Pulmonary artery endothelial cell (primary cell): ENCODE measurements around the gene U2AF1L4. TPM values are rescaled to one million over a fixed set of nuclear protein-coding genes. Genes with fewer than 3 reads are reported as not detected.
"Not testable (repeated sequence)": the region's sequence is repeated elsewhere in the genome, so short reads cannot be mapped to it uniquely, and the experiment has no call there.

Experiments
- DNase-seq: peaks from one replicate; pipeline ENCODE4 v3.0.0-alpha.2; 2011; ENCODE audit warnings: low read depth, low spot score
- total RNA-seq: library from RNA; depleted of rRNA; stranded (reverse); fragments of >200 nt; gene quantifications from 2 replicates; pipeline ENCODE4 v1.2.3, GENCODE V29; 2014

U2AF1L4 gene
- total RNA-seq, 1 donor from 2014 or later, result 2.0 TPM

DNA sequence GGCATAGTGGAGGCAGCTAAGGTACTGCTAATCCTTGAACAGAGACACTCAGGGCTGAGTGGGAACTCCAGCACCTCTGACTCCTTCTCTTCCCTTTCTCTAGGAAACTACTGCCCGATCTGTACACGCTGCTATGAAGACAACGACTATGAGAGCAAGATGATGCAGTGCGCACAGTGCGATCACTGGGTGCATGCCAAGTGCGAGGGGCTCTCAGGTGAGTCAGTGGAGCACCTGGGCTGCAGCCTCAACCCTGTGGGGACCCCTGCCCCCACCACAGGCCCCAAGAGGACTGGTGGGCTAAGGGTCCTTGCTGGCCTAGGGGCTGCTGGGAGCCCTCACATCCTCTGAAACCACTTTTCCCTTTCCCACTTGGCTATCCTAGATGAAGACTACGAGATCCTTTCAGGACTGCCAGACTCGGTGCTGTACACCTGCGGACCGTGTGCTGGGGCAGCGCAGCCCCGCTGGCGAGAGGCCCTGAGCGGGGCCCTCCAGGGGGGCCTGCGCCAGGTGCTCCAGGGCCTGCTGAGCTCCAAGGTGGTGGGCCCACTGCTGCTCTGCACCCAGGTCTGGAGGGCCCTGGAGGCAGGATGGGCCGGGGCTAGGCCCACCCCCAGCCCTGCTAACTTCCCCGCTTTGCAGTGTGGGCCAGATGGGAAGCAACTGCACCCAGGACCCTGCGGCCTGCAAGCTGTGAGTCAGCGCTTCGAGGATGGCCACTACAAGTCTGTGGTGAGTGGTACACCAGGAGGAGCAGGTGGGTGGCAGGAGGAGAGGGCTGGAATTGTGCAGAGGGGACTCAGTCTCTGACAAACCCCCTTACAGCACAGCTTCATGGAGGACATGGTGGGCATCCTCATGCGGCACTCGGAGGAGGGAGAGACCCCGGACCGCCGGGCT is 17.9 kb downstream of the U2AF1L4 start:
- DNase-seq, result no peak

DNA sequence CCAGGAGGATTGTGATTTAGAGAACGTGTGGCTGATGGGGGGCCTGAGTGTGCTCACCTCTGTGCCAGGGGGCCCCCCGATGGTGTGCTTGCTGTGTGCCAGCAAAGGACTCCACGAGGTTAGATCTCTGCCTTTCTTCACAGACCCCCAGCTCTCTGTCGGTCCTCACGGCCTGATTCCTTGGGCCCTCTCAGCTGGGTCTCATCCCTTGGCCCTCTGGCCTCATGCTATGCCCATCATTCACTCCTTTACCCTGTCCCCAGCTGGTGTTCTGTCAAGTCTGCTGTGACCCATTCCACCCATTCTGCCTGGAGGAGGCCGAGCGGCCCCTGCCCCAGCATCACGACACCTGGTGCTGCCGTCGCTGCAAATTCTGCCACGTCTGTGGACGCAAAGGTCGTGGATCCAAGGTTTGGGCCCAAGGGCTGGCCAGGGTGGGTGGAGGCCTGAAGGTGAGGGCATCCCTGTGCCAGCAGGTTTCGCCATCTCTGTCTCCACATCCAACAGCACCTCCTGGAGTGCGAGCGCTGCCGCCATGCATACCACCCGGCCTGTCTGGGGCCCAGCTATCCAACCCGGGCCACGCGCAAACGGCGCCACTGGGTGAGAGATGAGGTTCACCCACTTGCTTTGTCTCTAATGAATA is 19.9 kb downstream of the U2AF1L4 start:
- DNase-seq, result no peak

DNA sequence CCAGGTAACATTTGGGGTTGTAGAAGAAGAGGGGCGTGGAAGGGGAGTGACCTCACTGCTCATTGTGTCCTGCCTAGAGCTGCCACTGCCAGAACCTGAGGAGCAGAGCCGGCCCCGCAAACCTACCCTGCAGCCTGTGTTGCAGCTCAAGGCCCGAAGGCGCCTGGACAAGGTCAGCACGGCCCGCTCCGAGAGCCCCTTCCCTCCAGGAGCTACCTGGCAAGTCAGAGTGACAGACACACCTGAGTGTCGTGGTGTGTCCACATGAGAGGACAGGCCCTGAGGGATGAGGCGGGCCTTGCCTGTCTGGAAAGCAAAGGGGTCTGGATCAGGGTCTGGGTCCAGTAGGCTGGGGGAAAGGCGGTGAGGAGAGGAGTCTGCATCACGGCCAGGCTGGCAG is 20.7 kb downstream of the U2AF1L4 start:
- no peak for DNase-seq

DNA sequence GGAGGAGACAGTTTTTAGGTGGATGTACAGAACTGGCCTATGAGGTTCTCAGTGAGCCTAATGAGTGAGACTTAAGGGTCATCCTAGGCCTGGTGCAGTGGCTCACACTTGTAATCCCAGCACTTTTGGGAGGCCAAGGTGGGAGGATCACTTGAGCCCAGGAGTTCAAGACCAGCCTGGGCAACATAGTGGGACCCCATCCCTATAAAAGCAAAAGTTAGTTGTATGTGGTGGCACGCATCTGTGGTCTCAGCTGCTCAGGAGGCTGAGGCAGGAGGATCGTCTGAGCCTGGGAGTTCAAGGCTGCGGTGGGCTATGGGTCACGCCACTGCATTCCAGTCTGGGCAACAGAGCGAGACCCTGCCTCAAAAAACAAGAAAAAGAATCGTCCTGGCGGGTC is 21.1 kb downstream of the U2AF1L4 start:
- DNase-seq, result not testable (repeated sequence)

DNA sequence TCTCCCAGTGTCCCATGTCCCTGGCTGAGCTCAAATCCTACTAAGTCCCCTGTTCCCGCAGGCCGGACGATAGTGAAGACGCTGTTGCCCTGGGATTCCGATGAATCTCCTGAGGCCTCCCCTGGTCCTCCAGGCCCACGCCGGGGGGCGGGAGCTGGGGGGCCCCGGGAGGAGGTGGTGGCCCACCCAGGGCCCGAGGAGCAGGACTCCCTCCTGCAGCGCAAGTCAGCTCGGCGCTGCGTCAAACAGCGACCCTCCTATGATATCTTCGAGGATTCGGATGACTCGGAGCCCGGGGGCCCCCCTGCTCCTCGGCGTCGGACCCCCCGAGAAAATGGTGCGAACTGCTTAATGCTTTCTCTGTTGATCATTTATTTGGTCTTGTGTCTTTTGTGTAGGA is 21.5 kb downstream of the U2AF1L4 start:
- DNase-seq, result no peak

DNA sequence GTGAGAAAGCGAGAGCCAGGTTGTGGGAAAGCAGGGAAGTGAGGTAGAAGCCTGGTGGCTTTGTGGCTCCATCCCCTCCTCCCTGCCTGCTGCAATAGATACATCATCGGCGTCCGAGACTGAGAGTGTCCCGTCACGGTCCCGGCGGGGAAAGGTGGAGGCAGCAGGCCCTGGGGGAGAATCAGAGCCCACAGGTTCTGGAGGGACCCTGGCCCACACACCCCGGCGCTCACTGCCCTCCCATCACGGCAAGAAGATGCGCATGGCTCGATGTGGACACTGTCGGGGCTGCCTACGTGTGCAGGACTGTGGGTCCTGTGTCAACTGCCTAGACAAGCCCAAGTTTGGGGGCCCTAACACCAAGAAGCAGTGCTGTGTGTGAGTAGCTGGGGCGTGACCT is 22.3 kb downstream of the U2AF1L4 start:
- no peak for DNase-seq

DNA sequence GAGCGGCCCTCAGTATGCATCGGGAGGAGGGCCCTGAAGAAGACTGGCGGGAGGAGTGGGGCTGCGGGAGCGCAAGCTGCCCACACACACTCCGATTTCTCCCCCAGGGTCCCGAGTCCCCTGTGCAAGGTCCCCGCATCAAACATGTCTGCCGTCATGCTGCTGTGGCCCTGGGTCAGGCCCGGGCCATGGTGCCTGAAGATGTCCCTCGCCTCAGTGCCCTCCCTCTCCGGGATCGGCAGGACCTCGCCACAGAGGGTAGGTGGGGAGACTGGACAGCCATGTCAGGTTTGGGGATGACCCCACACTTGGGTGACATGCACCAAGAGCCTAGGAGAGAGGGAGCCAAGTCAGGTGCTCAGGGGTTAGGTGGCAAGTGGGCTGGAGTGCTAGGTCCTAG is 22.8 kb downstream of the U2AF1L4 start:
- DNase-seq, result no peak

DNA sequence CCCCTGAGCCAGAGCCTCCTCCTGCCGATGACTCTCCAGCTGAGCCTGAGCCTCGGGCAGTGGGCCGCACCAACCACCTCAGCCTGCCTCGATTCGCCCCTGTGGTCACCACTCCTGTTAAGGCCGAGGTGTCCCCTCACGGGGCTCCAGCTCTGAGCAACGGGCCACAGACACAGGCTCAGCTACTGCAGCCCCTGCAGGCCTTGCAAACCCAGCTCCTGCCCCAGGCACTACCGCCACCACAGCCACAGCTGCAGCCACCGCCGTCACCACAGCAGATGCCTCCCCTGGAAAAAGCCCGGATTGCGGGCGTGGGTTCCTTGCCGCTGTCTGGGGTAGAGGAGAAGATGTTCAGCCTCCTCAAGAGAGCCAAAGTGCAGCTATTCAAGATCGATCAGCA is 23.8 kb downstream of the U2AF1L4 start:
- no peak for DNase-seq

DNA sequence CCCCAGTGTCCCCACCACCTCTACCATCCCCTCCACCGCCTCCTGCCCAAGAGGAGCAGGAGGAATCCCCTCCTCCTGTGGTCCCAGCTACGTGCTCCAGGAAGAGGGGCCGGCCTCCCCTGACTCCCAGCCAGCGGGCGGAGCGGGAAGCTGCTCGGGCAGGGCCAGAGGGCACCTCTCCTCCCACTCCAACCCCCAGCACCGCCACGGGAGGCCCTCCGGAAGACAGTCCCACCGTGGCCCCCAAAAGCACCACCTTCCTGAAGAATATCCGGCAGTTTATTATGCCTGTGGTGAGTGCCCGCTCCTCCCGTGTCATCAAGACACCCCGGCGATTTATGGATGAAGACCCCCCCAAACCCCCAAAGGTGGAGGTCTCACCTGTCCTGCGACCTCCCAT is 24.6 kb downstream of the U2AF1L4 start:
- DNase-seq, result no peak

DNA sequence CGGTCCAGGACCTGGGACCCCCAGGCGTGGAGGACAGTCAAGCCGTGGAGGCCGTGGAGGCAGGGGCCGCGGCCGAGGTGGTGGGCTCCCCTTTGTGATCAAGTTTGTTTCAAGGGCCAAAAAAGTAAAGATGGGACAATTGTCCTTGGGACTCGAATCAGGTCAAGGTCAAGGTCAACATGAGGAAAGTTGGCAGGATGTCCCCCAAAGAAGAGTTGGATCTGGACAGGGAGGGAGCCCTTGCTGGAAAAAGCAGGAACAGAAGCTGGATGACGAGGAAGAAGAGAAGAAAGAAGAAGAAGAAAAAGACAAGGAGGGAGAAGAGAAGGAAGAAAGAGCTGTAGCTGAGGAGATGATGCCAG is 25.1 kb downstream of the U2AF1L4 start:
- no peak for DNase-seq

DNA sequence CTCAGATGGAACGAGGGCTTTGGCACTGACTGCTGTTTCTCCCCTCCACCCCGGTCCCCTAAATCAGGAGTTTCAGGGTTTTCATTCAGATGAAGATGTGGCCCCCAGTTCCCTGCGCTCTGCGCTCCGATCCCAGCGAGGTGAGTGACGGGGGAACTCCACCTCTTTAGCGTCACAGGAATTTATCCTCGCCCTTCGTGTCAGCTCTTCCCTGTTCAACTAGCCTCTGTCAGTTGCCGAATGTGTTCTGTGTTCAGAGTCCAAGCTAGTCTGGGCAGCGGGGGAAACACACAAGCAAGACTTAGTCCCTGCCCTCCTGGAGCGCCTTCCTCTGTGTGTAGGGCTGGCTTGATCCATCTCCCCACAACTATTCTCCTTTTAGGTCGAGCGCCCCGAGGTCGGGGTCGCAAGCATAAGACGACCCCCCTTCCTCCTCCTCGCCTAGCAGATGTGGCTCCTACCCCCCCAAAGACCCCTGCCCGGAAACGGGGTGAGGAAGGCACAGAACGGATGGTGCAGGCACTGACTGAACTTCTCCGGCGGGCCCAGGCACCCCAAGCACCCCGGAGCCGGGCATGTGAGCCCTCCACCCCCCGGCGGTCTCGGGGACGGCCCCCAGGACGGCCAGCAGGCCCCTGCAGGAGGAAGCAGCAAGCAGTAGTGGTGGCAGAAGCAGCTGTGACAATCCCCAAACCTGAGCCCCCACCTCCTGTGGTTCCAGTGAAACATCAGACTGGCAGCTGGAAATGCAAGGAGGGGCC is 25.6 kb downstream of the U2AF1L4 start:
- DNase-seq, result no peak

DNA sequence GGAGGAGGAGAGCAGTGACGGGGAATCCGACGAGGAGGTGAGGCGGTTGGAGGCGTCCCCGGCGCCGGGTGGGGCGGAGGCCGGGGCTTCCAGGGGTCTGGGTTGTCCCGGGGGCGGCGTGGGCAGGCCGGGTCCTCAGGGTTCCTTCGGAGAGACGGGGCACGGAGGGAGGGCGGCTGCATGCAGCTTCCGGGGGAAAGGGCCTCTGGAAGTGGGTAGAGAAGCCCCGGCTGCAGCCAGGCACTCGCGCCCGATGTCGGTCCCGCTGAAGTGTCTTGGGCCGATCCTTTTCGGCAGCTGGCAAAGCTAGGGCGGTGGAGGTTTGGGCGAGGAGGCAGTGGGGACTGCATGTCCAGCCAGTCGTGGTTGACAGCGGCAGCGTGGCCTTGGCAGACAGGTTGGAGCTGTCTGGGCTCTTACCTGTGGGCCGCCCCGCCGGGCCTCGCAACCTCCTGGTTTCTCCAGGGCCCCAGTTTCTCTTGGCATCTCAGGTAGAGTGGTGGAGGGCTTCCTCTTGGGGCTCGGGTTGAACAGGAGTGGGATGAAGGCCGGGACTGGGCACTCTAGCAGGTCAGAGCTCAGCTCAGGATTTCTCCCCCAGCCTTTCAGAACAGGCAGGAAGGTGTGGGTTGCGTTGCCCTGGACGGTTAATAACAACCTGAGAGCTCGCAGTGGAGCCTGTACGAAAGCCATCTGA is 26.7 kb downstream of the U2AF1L4 start:
- no peak for DNase-seq

DNA sequence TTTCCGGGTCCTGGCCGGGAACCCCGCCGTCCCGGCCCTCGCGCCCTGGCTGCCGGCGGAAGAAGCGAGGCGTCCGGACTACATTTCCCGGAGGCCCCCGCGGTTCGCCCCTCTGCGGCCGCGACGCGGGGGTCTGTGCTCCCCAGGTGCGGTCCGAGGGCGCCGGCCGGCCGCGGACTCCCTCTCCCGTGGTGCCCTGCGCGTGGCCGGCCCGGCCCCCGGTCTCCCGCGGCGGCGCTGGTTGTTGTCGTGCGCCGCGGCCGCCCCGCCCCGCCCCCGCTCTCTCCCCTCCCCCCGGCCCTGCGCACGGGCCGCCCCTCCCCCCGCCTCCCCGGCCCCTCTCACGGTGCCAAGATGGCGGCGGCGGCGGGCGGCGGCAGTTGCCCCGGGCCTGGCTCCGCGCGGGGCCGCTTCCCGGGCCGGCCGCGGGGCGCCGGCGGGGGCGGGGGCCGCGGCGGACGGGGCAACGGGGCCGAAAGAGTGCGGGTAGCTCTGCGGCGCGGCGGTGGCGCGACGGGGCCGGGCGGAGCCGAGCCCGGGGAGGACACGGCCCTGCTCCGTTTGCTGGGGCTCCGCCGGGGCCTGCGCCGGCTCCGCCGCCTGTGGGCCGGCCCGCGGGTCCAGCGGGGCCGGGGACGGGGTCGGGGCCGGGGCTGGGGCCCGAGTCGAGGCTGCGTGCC is 27.4 kb downstream of the U2AF1L4 start, which contains the start of gene KMT2B:
TSS of gene KMT2B (plus strand) at position 339 of the 680 bp plus-strand sequence. CDS start at position 355, 16 bp downstream.
- DNase-seq, result no peak

DNA sequence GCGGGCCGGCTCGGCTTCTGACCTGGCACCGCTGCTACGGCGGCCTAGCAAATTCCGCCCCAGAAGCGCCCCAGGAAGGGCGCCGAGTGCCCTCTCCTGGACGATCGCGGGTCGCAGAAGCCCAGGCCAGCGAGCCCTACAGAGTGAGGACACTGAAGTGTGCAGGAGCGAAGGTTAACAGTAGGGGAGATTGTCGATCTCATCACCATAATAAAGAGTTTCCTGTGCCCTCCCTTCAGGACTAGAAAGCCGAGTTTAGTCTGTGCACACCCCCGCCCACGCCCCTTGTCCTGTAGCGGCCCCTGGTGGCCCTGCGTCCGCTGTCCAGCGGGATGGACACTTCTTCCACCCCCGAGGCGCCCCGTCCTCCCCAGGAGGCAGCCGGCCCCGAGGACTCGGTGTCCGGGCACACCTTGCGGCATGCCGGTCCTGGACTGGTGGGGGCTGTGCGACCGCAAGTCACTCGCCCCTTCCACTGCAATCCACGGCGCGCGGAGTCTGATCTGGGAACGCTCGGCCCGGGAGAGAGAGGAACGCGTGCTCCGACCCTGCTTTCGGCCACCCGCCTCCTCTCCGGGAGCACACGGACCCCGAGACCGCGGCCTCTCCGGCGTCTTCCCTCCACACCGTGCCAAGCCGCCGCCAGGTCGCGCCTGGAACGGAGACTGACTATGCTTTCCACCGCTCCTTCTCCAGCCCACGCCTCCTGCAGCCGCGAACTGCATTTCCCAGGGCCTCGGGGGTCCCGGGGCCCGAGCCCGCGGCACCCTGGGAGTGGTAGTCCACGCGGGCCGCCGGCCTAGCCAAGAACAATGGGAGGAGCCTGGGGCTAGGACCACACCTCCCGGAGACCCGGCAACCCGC is 28.2 kb downstream of the U2AF1L4 start:
- peak; percentile 88 for DNase-seq

DNA sequence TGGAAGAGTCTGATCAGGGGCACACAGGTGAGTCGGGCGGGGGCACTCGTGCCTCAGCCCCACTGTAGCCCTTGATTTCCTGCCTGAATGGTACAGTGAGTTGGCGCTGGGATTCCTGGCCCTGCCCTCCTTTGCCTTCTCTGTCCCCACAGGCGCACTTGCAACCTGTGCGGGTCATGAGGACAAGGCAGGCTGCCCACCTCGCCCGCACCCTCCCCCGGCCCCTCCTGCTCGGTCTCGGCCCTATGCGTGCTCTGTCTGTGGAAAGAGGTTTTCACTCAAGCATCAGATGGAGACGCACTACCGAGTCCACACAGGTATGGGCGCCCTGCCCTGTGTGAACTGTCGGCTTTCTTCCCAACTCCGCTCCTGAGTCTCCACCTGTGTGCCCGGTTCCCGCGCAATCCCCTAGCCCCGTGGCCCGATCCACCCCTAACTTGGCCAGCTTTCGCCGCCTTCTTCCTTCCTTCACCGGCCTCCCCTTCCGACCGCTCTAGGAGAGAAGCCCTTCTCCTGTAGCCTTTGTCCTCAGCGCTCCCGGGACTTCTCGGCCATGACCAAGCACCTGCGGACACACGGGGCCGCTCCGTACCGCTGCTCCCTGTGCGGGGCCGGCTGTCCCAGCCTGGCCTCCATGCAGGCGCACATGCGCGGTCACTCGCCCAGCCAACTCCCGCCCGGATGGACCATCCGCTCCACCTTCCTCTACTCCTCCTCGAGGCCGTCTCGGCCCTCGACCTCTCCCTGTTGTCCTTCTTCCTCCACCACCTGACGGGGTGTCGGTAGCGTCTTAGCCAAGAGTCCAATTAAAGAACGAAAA is 29.0 kb downstream of the U2AF1L4 start:
- DNase-seq, result no peak

DNA sequence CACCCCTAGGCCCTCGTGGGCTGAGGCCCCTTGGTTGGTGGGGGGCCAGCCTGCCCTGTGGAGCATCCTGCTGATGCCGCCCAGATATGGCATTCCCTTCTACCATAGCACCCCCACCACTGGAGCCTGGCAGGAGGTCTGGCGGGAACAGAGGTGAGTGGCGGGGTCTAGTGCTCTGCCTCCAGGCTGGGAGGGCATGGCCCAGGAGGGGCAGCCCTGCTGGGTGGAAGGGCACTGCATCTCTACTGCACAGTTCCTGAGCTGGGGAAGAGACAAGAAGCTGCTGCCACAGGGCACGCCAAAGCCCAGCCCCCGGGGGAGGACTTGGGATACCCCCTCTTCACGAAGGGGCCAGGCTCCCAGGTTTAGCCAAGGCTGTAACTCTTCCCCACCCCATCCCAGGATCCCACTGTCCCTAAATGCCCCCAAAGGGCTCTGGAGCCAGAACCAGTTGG is 29.8 kb downstream of the U2AF1L4 start:
- DNase-seq, result no peak

DNA sequence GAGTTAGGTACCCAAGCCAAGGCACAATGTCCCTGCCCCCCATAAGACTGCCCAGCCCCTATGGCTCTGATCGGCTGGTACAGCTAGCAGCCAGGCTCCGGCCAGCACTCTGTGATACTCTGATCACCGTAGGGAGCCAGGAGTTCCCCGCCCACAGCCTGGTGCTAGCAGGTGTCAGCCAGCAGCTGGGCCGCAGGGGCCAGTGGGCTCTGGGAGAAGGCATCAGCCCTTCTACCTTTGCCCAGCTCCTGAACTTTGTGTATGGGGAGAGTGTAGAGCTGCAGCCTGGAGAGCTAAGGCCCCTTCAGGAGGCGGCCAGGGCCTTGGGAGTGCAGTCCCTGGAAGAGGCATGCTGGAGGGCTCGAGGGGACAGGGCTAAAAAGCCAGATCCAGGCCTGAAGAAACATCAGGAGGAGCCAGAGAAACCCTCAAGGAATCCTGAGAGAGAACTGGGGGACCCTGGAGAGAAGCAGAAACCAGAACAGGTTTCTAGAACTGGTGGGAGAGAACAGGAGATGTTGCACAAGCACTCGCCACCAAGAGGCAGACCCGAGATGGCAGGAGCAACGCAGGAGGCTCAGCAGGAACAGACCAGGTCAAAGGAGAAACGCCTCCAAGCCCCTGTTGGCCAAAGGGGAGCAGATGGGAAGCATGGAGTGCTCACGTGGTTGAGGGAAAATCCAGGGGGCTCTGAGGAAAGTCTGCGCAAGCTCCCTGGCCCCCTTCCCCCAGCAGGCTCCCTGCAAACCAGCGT is 30.4 kb downstream of the U2AF1L4 start:
- no peak for DNase-seq

DNA sequence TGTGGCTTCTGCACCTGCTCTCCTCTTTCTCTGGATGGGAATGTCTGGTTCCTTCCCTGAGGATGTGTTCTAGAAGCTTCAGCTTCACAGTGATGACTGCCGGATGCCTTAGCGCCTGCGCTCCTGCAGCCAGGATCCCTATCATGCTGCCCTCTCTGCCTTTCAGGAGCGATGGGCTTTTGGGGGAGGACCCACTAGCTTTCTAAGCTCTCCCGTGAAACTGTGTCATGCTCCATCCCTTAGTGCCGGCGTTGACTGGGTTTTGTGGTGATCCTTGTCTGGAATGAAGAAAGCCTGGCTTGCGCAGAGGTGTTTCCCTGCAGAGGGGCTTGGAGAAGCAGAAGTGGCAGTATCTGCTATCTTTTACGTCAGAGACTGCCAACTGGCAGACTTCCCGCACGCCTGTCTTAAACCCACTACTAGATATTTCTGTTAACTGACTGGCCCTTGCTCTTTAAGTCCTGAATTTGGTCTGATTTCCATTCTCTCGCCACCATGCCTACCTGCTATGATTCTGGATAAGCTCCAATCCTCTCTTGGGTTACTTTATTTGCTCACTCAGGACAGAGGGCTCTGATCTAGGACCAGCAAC is 31.2 kb downstream of the U2AF1L4 start:
- no peak for DNase-seq
